AG20443 (cell line): ENCODE results near the gene NIT2.
"Not testable (repeated sequence)": the region's sequence is repeated elsewhere in the genome, so short reads cannot be mapped to it uniquely, and the experiment has no call there.

Experiments used
- DNase-seq: peaks from one replicate; pipeline ENCODE4 v3.0.0; 2012; ENCODE audit warnings: low spot score, mixed read lengths

The NIT2 gene

DNA sequence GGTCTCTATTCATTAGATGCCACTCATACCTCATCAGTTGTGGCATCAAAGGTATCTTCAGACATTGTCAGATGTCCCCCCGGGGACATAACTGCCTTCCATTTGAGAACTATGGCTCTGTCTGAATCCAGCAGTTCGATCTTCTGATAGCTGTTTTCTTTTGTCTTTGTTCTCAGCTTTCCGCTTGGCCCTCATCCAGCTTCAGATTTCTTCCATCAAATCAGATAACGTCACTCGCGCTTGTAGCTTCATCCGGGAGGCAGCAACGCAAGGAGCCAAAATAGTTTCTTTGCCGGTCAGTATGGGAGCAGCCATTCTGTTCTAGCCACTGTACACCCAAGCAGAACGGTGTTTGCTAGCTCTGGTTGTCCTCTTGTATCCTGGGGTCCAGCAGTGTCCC is 4.4 kb downstream of the NIT2 start:
- no peak for DNase-seq

- DNase-seq, result no peak
These were observed 5.2 kb downstream of the NIT2 start for GRCh38 chr3:100339786-100340185.

- DNase-seq, result no peak
These were observed 6.0 kb downstream of the NIT2 start for GRCh38 chr3:100340527-100340926.

DNA sequence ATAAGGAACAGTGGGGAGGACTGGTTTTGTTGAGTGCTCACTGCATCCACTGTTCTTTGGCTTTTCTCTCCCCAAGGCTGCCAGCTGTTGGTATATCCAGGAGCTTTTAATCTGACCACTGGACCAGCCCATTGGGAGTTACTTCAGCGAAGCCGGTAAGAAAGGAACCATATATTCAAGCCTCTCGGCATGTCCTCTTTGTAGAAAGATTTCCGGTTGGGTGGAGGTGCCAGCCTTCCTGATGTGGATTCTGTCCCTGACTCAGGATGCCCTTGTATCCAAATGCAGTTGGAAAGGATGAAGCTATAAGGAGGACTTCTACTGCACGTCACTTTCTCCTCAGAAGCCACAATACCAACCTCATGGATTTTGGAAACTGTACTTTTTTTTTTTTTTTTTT is 14.2 kb downstream of the NIT2 start:
- DNase-seq, result no peak

- DNase-seq, result not testable (repeated sequence)
These were observed 17.2 kb downstream of the NIT2 start for GRCh38 chr3:100351770-100352169.

DNA sequence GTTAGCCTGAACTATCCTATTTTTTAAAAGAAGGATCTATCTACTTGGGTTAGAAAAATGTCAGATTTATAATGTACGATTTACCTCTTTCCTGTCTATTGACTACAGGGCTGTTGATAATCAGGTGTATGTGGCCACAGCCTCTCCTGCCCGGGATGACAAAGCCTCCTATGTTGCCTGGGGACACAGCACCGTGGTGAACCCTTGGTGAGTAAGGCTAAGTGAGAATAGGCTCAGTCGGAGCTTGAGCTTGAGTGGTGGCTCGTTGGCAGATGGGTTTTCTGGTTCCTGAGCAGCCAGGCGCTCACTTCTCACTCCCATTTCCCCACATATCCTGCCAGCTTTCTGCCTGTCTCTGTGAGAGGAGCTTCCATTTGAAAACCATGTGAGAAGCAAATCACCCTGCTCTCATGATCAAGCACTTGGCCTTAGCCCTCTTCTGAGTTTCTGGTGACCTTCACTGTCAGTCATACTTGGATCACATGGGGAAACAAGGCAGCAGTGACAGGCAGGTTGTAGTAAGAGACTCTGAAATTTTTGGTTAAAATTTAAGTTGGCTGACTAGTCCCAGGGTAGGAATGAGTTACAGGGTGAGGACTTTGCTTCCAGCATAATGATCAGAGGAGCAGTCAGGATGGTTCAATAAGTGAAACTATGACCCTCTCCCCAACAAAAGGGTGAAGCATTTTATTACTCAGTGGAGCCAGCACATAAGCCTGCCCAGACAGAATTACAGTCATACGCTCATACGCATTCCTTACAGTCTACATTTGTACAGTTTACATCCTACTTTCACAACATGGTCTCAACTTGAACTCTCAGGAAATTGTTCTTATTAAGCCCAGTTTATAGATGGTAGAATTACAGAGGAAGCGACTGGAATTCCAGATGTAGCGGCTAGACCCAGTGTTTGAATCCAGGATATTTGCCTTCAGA is 18.0 kb downstream of the NIT2 start:
- no peak for DNase-seq

DNA sequence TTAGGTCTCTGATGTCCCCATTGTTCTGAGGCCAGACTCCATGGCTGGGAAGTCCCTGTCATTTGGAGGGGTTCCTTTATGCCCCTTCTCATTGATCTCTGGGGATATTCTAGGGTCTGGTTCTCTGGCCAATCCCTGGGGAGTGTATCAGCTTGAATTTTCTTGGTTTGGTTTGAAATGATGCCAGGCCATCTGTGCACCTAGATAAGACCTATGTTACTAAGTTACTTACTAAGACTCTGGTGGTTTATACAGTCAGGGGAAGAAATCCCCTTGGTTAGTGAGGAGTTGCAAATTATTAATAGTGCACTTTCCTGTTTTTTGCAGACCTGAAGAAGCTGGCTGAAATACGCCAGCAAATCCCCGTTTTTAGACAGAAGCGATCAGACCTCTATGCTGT is 20.3 kb downstream of the NIT2 start:
- DNase-seq, result no peak

DNA sequence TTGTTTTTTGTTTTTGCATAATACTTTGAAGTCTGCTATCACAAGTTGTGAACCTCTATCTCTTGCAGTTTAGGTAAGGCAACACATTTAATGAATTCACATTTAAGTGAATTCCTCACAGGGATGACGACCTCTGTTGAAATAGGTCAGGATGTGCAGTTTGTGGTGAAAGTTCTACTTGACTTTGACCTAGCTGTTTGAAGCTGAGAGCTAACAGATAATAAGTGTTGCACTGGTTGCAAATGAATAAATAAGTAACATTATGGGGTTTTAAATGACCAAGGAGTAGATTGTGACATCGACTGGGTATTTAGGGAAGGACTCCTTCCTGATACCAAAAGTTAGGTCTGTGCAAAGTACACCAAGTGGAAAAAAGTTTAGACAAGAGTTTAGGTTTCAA is 23.9 kb downstream of the NIT2 start:
- DNase-seq, result no peak

DNA sequence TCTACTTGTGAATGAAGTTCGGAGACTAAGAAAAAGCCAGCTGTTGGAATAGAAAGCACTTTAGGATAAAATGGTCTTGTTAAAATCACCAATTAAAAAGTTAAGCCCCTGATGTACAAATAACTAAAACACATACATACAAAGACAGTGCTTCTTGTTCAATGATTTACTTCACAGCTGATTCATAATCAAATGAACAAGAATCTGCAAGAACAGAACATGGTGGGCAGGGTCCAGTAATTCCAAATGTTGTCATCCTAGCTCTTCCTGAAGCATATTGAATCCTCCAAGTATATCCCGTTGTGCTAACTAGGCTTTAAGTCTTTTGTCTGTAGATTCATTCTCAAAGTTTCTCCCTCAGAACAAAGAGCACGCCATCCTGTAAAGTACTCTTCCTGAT is 24.5 kb downstream of the NIT2 start:
- DNase-seq, result no peak

DNA sequence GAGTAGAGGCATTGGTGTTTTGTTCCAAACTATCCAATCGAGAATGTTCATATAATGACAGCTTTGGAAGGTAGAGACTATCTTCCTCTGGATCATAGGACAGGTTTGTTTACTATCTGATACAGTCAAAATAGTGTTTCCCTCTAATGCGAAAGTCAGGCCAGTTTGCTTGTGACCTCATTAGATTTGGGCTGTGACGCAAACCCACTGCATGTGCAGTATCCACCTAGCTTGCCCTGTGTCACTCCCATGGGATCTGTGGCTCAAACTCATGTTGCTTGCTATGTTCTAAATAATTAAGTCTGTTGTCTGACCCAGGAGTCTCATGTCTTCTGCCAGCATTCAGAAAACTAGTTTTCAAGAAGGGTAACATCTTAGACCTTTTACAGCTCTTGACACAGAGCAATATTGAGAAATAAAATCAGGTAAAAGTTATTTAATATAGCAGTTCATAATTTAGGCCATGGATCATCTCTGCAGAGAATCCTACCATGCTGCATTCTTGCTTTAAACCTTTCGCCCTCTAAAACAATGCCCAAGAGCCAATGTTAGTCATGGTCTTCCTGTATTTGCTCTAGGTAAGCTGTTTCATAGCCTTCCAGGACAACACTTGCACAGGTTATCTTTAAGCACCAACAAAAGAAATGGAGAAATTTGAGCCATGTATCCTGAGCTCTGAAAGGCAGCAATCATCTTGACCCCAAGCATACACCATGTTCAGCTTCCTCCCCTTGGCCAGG is 26.4 kb downstream of the NIT2 start:
- no peak for DNase-seq

- DNase-seq, result no peak
These were observed 27.3 kb downstream of the NIT2 start for GRCh38 chr3:100361897-100362296.

DNA sequence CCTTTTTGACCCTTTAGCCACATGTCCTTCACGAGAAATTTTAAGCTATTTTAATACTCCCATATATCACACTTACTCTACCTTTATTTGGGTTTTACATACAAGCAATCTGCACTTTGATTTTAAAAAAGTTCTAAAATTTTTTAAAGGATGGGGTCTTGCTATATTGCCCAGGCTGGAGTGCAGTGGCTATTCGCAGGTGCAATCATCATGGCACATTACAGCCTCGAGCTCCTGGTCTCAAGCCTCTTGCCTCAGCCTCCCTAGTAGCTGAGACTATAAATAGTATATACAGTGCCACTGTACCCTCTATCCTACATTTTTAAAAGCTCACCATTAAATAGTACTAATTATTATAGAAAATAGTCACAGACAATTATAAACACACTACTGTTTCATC is 29.9 kb downstream of the NIT2 start:
- DNase-seq, result no peak

- no peak for DNase-seq
These were observed 31.9 kb downstream of the NIT2 start for GRCh38 chr3:100366424-100366823.

GRCh38 chr3:100368441-100368840 is 33.9 kb downstream of the NIT2 start:
- DNase-seq, result no peak

- no peak for DNase-seq
These were observed 36.2 kb downstream of the NIT2 start for GRCh38 chr3:100370756-100371155.

- DNase-seq, result no peak
These were observed 40.0 kb downstream of the NIT2 start for GRCh38 chr3:100374521-100374920.

- no peak for DNase-seq
These were observed 41.7 kb downstream of the NIT2 start for GRCh38 chr3:100376301-100376700.

- DNase-seq, result no peak
These were observed 50.4 kb downstream of the NIT2 start for GRCh38 chr3:100384733-100385525.

GRCh38 chr3:100386437-100387074 is 52.0 kb downstream of the NIT2 start:
- no peak for DNase-seq

GRCh38 chr3:100389025-100389424 is 54.5 kb downstream of the NIT2 start:
- no peak for DNase-seq

GRCh38 chr3:100395679-100396431 is 61.3 kb downstream of the NIT2 start:
- no peak for DNase-seq
